H9 (cell line): ENCODE data around the gene IQSEC1. TPM values are rescaled to one million over a fixed set of nuclear protein-coding genes. Genes with fewer than 3 reads are reported as not detected.

Experiments used
- DNase-seq: peaks from one replicate; pipeline ENCODE4 v3.0.0-alpha.2; 2017
- H2AFZ ChIP-seq: one replicate; pipeline ENCODE4 v1.6.1; 2013; ENCODE audit warnings: mild to moderate bottlenecking, low read length, control low read depth, moderate library complexity
- H2AK5ac ChIP-seq: 2 replicates; pipeline ENCODE4 v1.6.1; 2013; ENCODE audit warnings: low read length, control low read depth, mixed read lengths; ENCODE audit not compliant: insufficient read length
- H2BK120ac ChIP-seq: one replicate; pipeline ENCODE4 v1.6.1; 2013; ENCODE audit warnings: low read depth, mild to moderate bottlenecking, low read length, control low read depth, inconsistent platforms; ENCODE audit not compliant: poor library complexity, severe bottlenecking
- H2BK12ac ChIP-seq: 2 replicates; pipeline ENCODE4 v1.6.1; 2013; ENCODE audit warnings: low read length, control low read depth, mixed read lengths, low read depth; ENCODE audit not compliant: insufficient read length
- H2BK15ac ChIP-seq: 2 replicates; pipeline ENCODE4 v1.6.1; 2013; ENCODE audit warnings: low read depth, low read length, control low read depth
- H2BK20ac ChIP-seq: one replicate; pipeline ENCODE4 v1.6.1; 2013; ENCODE audit warnings: low read depth, mild to moderate bottlenecking, low read length, control low read depth, inconsistent platforms; ENCODE audit not compliant: poor library complexity, severe bottlenecking
- H2BK5ac ChIP-seq: 2 replicates; pipeline ENCODE4 v1.6.1; 2013; ENCODE audit warnings: low read length, control low read depth, mixed read lengths; ENCODE audit not compliant: insufficient read length
- H3K14ac ChIP-seq: 2 replicates; pipeline ENCODE4 v1.6.1; 2013; ENCODE audit warnings: low read length, control low read depth; ENCODE audit not compliant: insufficient read depth
- H3K18ac ChIP-seq: 2 replicates; pipeline ENCODE4 v1.6.1; 2013; ENCODE audit warnings: low read depth, mild to moderate bottlenecking, mixed read lengths, low read length, control low read depth; ENCODE audit not compliant: insufficient read length
- H3K23ac ChIP-seq: 2 replicates; pipeline ENCODE4 v1.6.1; 2013; ENCODE audit warnings: low read length, control low read depth, mixed read lengths, low read depth; ENCODE audit not compliant: insufficient read length
- H3K23me2 ChIP-seq: 2 replicates; pipeline ENCODE4 v1.6.1; 2013; ENCODE audit warnings: low read depth, mild to moderate bottlenecking, mixed read lengths, low read length, control low read depth; ENCODE audit not compliant: insufficient read length, poor library complexity, severe bottlenecking
- H3K27ac ChIP-seq: 2 replicates; pipeline ENCODE4 v1.5.1; 2013; ENCODE audit warnings: low read length, control low read depth, mixed read lengths, low read depth; ENCODE audit not compliant: insufficient read length
- H3K27me3 ChIP-seq: 2 replicates; pipeline ENCODE4 v1.6.1; 2013; ENCODE audit warnings: low read length, control low read depth, inconsistent platforms; ENCODE audit not compliant: insufficient read depth
- H3K4ac ChIP-seq: 2 replicates; pipeline ENCODE4 v1.6.1; 2013; ENCODE audit warnings: low read depth, mild to moderate bottlenecking, control low read depth, inconsistent platforms, low read length, moderate library complexity
- H3K4me1 ChIP-seq: 2 replicates; pipeline ENCODE4 v1.6.1; 2013; ENCODE audit warnings: low read length, control low read depth, inconsistent platforms; ENCODE audit not compliant: insufficient read depth
- H3K4me2 ChIP-seq: 2 replicates; pipeline ENCODE4 v1.6.1; 2013; ENCODE audit warnings: low read length, control low read depth, mixed read lengths; ENCODE audit not compliant: insufficient read length, insufficient read depth
- H3K56ac ChIP-seq: 2 replicates; pipeline ENCODE4 v1.6.1; 2013; ENCODE audit warnings: low read depth, mild to moderate bottlenecking, mixed read lengths, low read length, control low read depth; ENCODE audit not compliant: insufficient read length
- H3K79me1 ChIP-seq: 2 replicates; pipeline ENCODE4 v1.6.1; 2013; ENCODE audit warnings: low read depth, mild to moderate bottlenecking, moderate library complexity, low read length, control low read depth, inconsistent platforms; ENCODE audit not compliant: insufficient read depth, poor library complexity, severe bottlenecking
- H3K79me2 ChIP-seq: 2 replicates; pipeline ENCODE4 v1.6.1; 2013; ENCODE audit warnings: low read length, control low read depth, inconsistent platforms; ENCODE audit not compliant: insufficient read depth
- H3K9ac ChIP-seq: 2 replicates; pipeline ENCODE4 v1.6.1; 2013; ENCODE audit warnings: low read length, control low read depth, mixed read lengths; ENCODE audit not compliant: insufficient read length; ENCODE audit errors: extremely low read depth
- H3K9me3 ChIP-seq: one replicate; pipeline ENCODE4 v1.6.1; 2013; ENCODE audit warnings: low read depth, low read length, inconsistent platforms; ENCODE audit not compliant: control insufficient read depth
- H3T11ph ChIP-seq: one replicate; pipeline ENCODE4 v1.6.1; 2013; ENCODE audit warnings: mild to moderate bottlenecking, low read length, control low read depth, inconsistent platforms
- H4K20me1 ChIP-seq: one replicate; pipeline ENCODE4 v1.6.1; 2013; ENCODE audit not compliant: control insufficient read depth, insufficient read length, insufficient read depth
- H4K5ac ChIP-seq: 2 replicates; pipeline ENCODE4 v1.6.1; 2013; ENCODE audit warnings: low read depth, mild to moderate bottlenecking, mixed read lengths, low read length, control low read depth; ENCODE audit not compliant: insufficient read length
- H4K8ac ChIP-seq: replicated peaks from 2 replicates; pipeline ENCODE4 v1.6.1; 2013; ENCODE audit warnings: low read length, control low read depth, mixed read lengths, low read depth; ENCODE audit not compliant: insufficient read length
- H4K91ac ChIP-seq: 2 replicates; pipeline ENCODE4 v1.6.1; 2013; ENCODE audit warnings: low read depth, mild to moderate bottlenecking, moderate library complexity, mixed read lengths, low read length, control low read depth; ENCODE audit not compliant: insufficient read length
- H3K27ac Mint-ChIP-seq, 3 experiments: 2 replicates in 2 of 3; 3 replicates in 1 of 3; pipeline ENCODE4 v1.8.0; 2020 to 2021; ENCODE audit warnings: mixed read lengths in 3 of 3, mild to moderate bottlenecking in 1 of 3, moderate library complexity in 1 of 3
- H3K27me3 Mint-ChIP-seq: 2 replicates; pipeline ENCODE4 v1.8.0; 2021; ENCODE audit warnings: low read depth, mild to moderate bottlenecking, moderate library complexity, mixed read lengths
- H3K36me3 Mint-ChIP-seq, 3 experiments: 2 replicates in 2 of 3; 3 replicates in 1 of 3; pipeline ENCODE4 v1.8.0; 2020 to 2021; ENCODE audit warnings: low read depth in 3 of 3, mixed read lengths in 3 of 3; ENCODE audit not compliant: insufficient read depth in 1 of 3
- H3K4me1 Mint-ChIP-seq, 2 experiments: 2 replicates each; pipeline ENCODE4 v1.8.0; 2020; ENCODE audit warnings: mixed read lengths in 2 of 2
- H3K4me3 Mint-ChIP-seq, 2 experiments: 2 replicates in 1 of 2; 3 replicates in 1 of 2; pipeline ENCODE4 v1.8.0; 2020 to 2021; ENCODE audit warnings: mild to moderate bottlenecking in 2 of 2, mixed read lengths in 2 of 2, moderate library complexity in 1 of 2
- H3K9me3 Mint-ChIP-seq, 2 experiments: 2 replicates in 1 of 2; 3 replicates in 1 of 2; pipeline ENCODE4 v1.8.0; 2020; ENCODE audit warnings: mild to moderate bottlenecking in 2 of 2, mixed read lengths in 2 of 2, moderate library complexity in 1 of 2
- total RNA-seq: library from RNA; stranded (reverse); gene quantifications from 2 replicates; pipeline ENCODE4 v1.2.1, GENCODE V29; 2021
- TF ChIP-seq, protein P1 (sequence below): fragments of 200-600 bp; sonication (generic); conservative IDR thresholded peaks from 3 replicates; pipeline ENCODE4 v1.8.0; 2021; ENCODE audit warnings: antibody characterized with exemption, mild to moderate bottlenecking

Gene IQSEC1
- total RNA-seq, 1 experiment from 2014 or later = 19.1 TPM

DNA sequence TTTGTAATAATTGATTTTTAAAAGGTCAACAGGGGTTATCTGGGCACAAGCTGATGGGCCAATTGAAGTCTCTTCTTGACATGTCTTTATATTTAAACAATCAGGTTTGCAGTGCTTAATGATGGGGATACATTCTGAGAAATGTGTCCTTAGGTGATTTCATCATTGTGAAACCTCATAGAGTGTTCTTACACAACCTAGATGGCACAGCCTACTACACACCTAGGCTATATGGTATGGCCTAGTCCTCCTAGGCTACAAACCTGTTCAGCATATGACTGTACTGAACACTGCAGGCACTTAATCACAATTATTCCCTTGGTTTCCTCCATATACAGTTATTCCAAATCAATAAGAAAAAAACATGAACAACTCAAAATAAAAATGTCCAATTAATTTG is 75.8 kb downstream of the IQSEC1 start:
- Mint-ChIP-seq H3K27me3 (peaks cover 29% of the 10 kb centered on the region), H3K4me1 (peaks cover 12 to 15% of the 10 kb centered on the region in 2 experiments), H3K4me3 (no peak overlapping the region), H3K36me3 (no peaks in the 10 kb centered on the region; a peak in 1 of 7 replicates), H3K27ac (no peak overlapping the region), H3K9me3 (no peaks in the 10 kb centered on the region)
- Histone ChIP-seq H2AFZ (no peak overlapping the region), H2BK15ac (no peak overlapping the region), H3K27ac (no peak overlapping the region), H3K23me2 (peaks cover 11% of the 10 kb centered on the region), H3K9me3 (no peaks in the 10 kb centered on the region), H3K14ac (no peak overlapping the region), H2BK12ac (no peak overlapping the region), H3T11ph (no peak overlapping the region), H3K23ac (no peak overlapping the region), H3K79me1 (no peaks in the 10 kb centered on the region), H2AK5ac (no peak overlapping the region), H3K56ac (no peak overlapping the region), H3K4me2 (no peak overlapping the region), H3K18ac (no peak overlapping the region), H2BK120ac (no peak overlapping the region), H3K4me1 (0 out of 2 replicates have a peak, but pooled peaks cover 3% of the 10 kb centered on the region), H4K20me1 (no peaks in the 10 kb centered on the region), H3K9ac (no peak overlapping the region), H4K8ac (no peak overlapping the region), H3K79me2 (no peaks in the 10 kb centered on the region), H4K5ac (no peak overlapping the region), H3K4ac (no peak overlapping the region), H4K91ac (no peak overlapping the region), H2BK5ac (no peak overlapping the region), H3K27me3 (no peaks in the 10 kb centered on the region; the same call in 1 of the 2 replicates), H2BK20ac (no peak overlapping the region)
- no peak for DNase-seq
- TF ChIP-seq, protein P1, sequence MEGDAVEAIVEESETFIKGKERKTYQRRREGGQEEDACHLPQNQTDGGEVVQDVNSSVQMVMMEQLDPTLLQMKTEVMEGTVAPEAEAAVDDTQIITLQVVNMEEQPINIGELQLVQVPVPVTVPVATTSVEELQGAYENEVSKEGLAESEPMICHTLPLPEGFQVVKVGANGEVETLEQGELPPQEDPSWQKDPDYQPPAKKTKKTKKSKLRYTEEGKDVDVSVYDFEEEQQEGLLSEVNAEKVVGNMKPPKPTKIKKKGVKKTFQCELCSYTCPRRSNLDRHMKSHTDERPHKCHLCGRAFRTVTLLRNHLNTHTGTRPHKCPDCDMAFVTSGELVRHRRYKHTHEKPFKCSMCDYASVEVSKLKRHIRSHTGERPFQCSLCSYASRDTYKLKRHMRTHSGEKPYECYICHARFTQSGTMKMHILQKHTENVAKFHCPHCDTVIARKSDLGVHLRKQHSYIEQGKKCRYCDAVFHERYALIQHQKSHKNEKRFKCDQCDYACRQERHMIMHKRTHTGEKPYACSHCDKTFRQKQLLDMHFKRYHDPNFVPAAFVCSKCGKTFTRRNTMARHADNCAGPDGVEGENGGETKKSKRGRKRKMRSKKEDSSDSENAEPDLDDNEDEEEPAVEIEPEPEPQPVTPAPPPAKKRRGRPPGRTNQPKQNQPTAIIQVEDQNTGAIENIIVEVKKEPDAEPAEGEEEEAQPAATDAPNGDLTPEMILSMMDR = no peak
